GM23338 (cell line): Measurements from ENCODE around the gene FARS2.

Source experiments
- CREB1 ChIP-seq: fragments of 250-450 bp; sonication (Bioruptor Pico); IDR thresholded peaks from 2 replicates; pipeline ENCODE4 v1.5.0; 2020; ENCODE audit warnings: low read depth, mild to moderate bottlenecking, moderate library complexity
- EZH2 ChIP-seq: fragments of 200-600 bp; sonication (generic); IDR thresholded peaks from one replicate; pipeline ENCODE4 v1.8.0; 2017; ENCODE audit warnings: antibody characterized with exemption, mild to moderate bottlenecking, low read depth; ENCODE audit not compliant: unreplicated experiment
- EZH2phosphoT487 ChIP-seq: fragments of 200-600 bp; sonication (generic); IDR thresholded peaks from one replicate; pipeline ENCODE4 v1.8.1; 2018; ENCODE audit warnings: antibody characterized with exemption; ENCODE audit not compliant: unreplicated experiment
- JUNB ChIP-seq: IDR thresholded peaks from one replicate; pipeline ENCODE4 v1.6.1; 2016; ENCODE audit warnings: antibody characterized with exemption; ENCODE audit not compliant: unreplicated experiment
- POLR2AphosphoS5 ChIP-seq: IDR thresholded peaks from 2 replicates; pipeline ENCODE4 v1.6.1; 2016; ENCODE audit warnings: antibody characterized with exemption, low read depth
- ZNF331 ChIP-seq: fragments of 250-450 bp; sonication (Bioruptor Pico); IDR thresholded peaks from 2 replicates; pipeline ENCODE4 v1.5.0; 2020; ENCODE audit warnings: low read depth, mild to moderate bottlenecking, moderate library complexity
- TF ChIP-seq, protein P1 (sequence below), 2 experiments: fragments of 200-600 bp in 1 of 2; sonication (generic) in 1 of 2; conservative IDR thresholded peaks; 2 replicates each; pipeline versions ENCODE4 v1.5.1 to v1.6.1; 2016 to 2017; ENCODE audit warnings: antibody characterized with exemption in 2 of 2, low read depth in 2 of 2, mild to moderate bottlenecking in 2 of 2, moderate library complexity in 1 of 2
- TF ChIP-seq, protein P2 (sequence below): IDR thresholded peaks from one replicate; pipeline ENCODE4 v1.6.1; 2018; ENCODE audit warnings: antibody characterized with exemption; ENCODE audit not compliant: unreplicated experiment
- TF ChIP-seq, protein P3 (sequence below): IDR thresholded peaks from 2 replicates; pipeline ENCODE4 v1.6.1; 2016; ENCODE audit warnings: antibody characterized with exemption

- TF ChIP-seq, protein P1, sequence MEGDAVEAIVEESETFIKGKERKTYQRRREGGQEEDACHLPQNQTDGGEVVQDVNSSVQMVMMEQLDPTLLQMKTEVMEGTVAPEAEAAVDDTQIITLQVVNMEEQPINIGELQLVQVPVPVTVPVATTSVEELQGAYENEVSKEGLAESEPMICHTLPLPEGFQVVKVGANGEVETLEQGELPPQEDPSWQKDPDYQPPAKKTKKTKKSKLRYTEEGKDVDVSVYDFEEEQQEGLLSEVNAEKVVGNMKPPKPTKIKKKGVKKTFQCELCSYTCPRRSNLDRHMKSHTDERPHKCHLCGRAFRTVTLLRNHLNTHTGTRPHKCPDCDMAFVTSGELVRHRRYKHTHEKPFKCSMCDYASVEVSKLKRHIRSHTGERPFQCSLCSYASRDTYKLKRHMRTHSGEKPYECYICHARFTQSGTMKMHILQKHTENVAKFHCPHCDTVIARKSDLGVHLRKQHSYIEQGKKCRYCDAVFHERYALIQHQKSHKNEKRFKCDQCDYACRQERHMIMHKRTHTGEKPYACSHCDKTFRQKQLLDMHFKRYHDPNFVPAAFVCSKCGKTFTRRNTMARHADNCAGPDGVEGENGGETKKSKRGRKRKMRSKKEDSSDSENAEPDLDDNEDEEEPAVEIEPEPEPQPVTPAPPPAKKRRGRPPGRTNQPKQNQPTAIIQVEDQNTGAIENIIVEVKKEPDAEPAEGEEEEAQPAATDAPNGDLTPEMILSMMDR (conservative IDR thresholded peaks at IDR 0.05; ENCODE audit: low read depth in 2 of 2): no peak
- no peak for TF ChIP-seq EZH2
- TF ChIP-seq CREB1: no peak
- no peak for TF ChIP-seq POLR2AphosphoS5
- TF ChIP-seq, protein P2, sequence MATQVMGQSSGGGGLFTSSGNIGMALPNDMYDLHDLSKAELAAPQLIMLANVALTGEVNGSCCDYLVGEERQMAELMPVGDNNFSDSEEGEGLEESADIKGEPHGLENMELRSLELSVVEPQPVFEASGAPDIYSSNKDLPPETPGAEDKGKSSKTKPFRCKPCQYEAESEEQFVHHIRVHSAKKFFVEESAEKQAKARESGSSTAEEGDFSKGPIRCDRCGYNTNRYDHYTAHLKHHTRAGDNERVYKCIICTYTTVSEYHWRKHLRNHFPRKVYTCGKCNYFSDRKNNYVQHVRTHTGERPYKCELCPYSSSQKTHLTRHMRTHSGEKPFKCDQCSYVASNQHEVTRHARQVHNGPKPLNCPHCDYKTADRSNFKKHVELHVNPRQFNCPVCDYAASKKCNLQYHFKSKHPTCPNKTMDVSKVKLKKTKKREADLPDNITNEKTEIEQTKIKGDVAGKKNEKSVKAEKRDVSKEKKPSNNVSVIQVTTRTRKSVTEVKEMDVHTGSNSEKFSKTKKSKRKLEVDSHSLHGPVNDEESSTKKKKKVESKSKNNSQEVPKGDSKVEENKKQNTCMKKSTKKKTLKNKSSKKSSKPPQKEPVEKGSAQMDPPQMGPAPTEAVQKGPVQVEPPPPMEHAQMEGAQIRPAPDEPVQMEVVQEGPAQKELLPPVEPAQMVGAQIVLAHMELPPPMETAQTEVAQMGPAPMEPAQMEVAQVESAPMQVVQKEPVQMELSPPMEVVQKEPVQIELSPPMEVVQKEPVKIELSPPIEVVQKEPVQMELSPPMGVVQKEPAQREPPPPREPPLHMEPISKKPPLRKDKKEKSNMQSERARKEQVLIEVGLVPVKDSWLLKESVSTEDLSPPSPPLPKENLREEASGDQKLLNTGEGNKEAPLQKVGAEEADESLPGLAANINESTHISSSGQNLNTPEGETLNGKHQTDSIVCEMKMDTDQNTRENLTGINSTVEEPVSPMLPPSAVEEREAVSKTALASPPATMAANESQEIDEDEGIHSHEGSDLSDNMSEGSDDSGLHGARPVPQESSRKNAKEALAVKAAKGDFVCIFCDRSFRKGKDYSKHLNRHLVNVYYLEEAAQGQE: no peak
- TF ChIP-seq EZH2phosphoT487: no peak
- TF ChIP-seq ZNF331 (CRISPR knock-in tag): no peak
- TF ChIP-seq, protein P3, sequence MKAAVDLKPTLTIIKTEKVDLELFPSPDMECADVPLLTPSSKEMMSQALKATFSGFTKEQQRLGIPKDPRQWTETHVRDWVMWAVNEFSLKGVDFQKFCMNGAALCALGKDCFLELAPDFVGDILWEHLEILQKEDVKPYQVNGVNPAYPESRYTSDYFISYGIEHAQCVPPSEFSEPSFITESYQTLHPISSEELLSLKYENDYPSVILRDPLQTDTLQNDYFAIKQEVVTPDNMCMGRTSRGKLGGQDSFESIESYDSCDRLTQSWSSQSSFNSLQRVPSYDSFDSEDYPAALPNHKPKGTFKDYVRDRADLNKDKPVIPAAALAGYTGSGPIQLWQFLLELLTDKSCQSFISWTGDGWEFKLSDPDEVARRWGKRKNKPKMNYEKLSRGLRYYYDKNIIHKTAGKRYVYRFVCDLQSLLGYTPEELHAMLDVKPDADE: no peak
- no peak for TF ChIP-seq JUNB
These were observed 45.5 kb upstream of the FARS2 start for GRCh38 chr6:5215799-5216198.
